Stimulated activated CD8-positive, alpha-beta memory T cell treated with anti-CD3 and anti-CD28 coated beads, Interleukin-15, amount 100 ng/mL, for 4 hours (primary cell): ENCODE data around the gene XNDC1N.

Source experiments
- DNase-seq, 2 donors: peaks; one replicate each; pipeline ENCODE4 v3.0.0-alpha.2; 2020; ENCODE audit warnings: low read depth in 2 of 2

XNDC1N gene

GRCh38 chr11:71927820-71928736 lies at the start of gene XNDC1N:
TSS of gene XNDC1N (minus strand) at chr11:71928594. CDS start at chr11:71923353, 5,241 bp downstream.
- DNase-seq = peak in 1 of 2 donors; percentile 66

- no peak for DNase-seq
Observed at GRCh38 chr11:71977743-71978418, 49.5 kb upstream of the XNDC1N start.

- DNase-seq = no peak
Observed at GRCh38 chr11:71977090-71977489, 48.7 kb upstream of the XNDC1N start.

- DNase-seq = no peak
Observed at GRCh38 chr11:71976551-71976950, 48.2 kb upstream of the XNDC1N start.

GRCh38 chr11:71971680-71972079 lies 43.3 kb upstream of the XNDC1N start:
- no peak for DNase-seq

GRCh38 chr11:71964641-71965040 lies 36.2 kb upstream of the XNDC1N start:
- DNase-seq = no peak

- no peak for DNase-seq
Observed at GRCh38 chr11:71963468-71963867, 35.1 kb upstream of the XNDC1N start.

- no peak for DNase-seq
Observed at GRCh38 chr11:71962428-71963038, 34.1 kb upstream of the XNDC1N start.

- no peak for DNase-seq
Observed at GRCh38 chr11:71955898-71956456, 27.6 kb upstream of the XNDC1N start.

GRCh38 chr11:71951741-71952310 lies 23.4 kb upstream of the XNDC1N start:
- DNase-seq = no peak

- no peak for DNase-seq
Observed at GRCh38 chr11:71949034-71949433, 20.6 kb upstream of the XNDC1N start.

- no peak for DNase-seq
Observed at GRCh38 chr11:71948314-71949027, 20.1 kb upstream of the XNDC1N start.

GRCh38 chr11:71947498-71947897 lies 19.1 kb upstream of the XNDC1N start:
- no peak for DNase-seq

- no peak for DNase-seq
Observed at GRCh38 chr11:71946144-71946571, 17.8 kb upstream of the XNDC1N start.

- DNase-seq = no peak
Observed at GRCh38 chr11:71940561-71941219, 12.3 kb upstream of the XNDC1N start.

- DNase-seq = no peak
Observed at GRCh38 chr11:71937826-71938225, 9.4 kb upstream of the XNDC1N start.

GRCh38 chr11:71936825-71937224 lies 8.4 kb upstream of the XNDC1N start:
- no peak for DNase-seq

- no peak for DNase-seq
Observed at GRCh38 chr11:71935338-71935925, 7.0 kb upstream of the XNDC1N start.

- no peak for DNase-seq
Observed at GRCh38 chr11:71934213-71934612, 5.8 kb upstream of the XNDC1N start.
